ENCODE measurements around the gene ARID1B. TPM values are rescaled to one million over a fixed set of nuclear protein-coding genes. Genes with fewer than 3 reads are reported as not detected.

Gene ARID1B
- total RNA-seq, 1 donor from 2014 or later, result 62.1 TPM

DNA sequence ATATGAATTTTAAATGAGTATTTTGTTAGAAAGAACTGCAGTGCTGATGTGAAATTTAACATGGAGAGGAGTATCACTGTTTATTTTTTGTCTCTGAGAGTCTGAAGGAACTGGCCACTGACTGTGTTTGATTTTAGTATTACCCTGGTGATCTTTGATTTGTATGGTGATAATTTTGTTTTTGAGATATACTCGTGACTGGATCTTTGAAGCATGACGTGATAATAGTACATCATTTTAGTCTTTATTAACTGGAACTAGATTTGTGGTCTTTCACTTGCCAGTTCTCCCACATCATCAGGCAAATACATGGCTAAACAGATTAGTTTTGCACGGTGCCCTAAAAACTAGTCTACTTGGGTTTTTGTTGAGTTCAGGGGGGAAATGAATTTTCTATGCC lies 55.5 kb downstream of the ARID1B start:
- Histone ChIP-seq H3K4me1 (peaks cover 4% of the 10 kb centered on the region), H3F3A (ENCODE audit: low read depth) (no peaks in the 10 kb centered on the region), H3K4me2 (no peak overlapping the region), H3K9me3 (ENCODE audit: low read depth) (no peaks in the 10 kb centered on the region), H2AFZ (replicated peaks) (no peak overlapping the region), H3K4me3 (no peak overlapping the region), H3K79me2 (ENCODE audit: low read depth) (peaks cover 100% of the 10 kb centered on the region), H4K20me1 (ENCODE audit: low read depth) (peaks cover 72% of the 10 kb centered on the region), H3K9ac (no peak overlapping the region), H3K36me3 (no peaks in the 10 kb centered on the region), H3K27ac (no peak overlapping the region), H3K27me3 (no peaks in the 10 kb centered on the region)
- Mint-ChIP-seq H3K4me1 (peaks cover 34% of the 10 kb centered on the region), H3K27me3 (ENCODE audit: insufficient read depth, low read depth) (no peaks in the 10 kb centered on the region), H3K9me3 (no peaks in the 10 kb centered on the region), H3K27ac (peak overlapping the region; percentile 18), H3K4me3 (no peak overlapping the region), H3K36me3 (peaks cover 32% of the 10 kb centered on the region)
- no peak for DNase-seq (ENCODE audit: low spot score)
- TF ChIP-seq EZH2 (IDR thresholded peaks at IDR 0.05) (no peak), EZH2phosphoT487 (IDR thresholded peaks at IDR 0.05) (no peak), CTCF (IDR thresholded peaks at IDR 0.05) (no peak)

- Histone ChIP-seq H3F3A (ENCODE audit: low read depth) (no peaks in the 10 kb centered on the region), H3K9ac (no peak overlapping the region), H3K27me3 (no peaks in the 10 kb centered on the region), H3K9me3 (ENCODE audit: low read depth) (no peaks in the 10 kb centered on the region), H3K4me3 (no peak overlapping the region), H3K79me2 (ENCODE audit: low read depth) (peaks cover 100% of the 10 kb centered on the region), H3K27ac (no peak overlapping the region), H3K4me1 (no peaks in the 10 kb centered on the region), H3K36me3 (no peaks in the 10 kb centered on the region), H2AFZ (replicated peaks) (no peak overlapping the region), H4K20me1 (ENCODE audit: low read depth) (peaks cover 71% of the 10 kb centered on the region), H3K4me2 (no peak overlapping the region)
- Mint-ChIP-seq H3K27me3 (ENCODE audit: insufficient read depth, low read depth) (no peaks in the 10 kb centered on the region), H3K9me3 (no peaks in the 10 kb centered on the region), H3K4me3 (no peak overlapping the region), H3K36me3 (peaks cover 32% of the 10 kb centered on the region), H3K4me1 (peaks cover 26% of the 10 kb centered on the region), H3K27ac (no peak overlapping the region)
- no peak for DNase-seq (ENCODE audit: low spot score)
- TF ChIP-seq EZH2 (IDR thresholded peaks at IDR 0.05) (no peak), EZH2phosphoT487 (IDR thresholded peaks at IDR 0.05) (no peak), CTCF (IDR thresholded peaks at IDR 0.05) (no peak)
These were observed 56.6 kb downstream of the ARID1B start for GRCh38 chr6:156833755-156834154.

- peaks cover 82% of the 10 kb centered on the region for H4K20me1 ChIP-seq (ENCODE audit: low read depth)
- H3F3A ChIP-seq (ENCODE audit: low read depth), result peaks cover 4% of the 10 kb centered on the region
- no peak overlapping the region for H3K4me2 ChIP-seq
- no peak overlapping the region for H3K4me3 Mint-ChIP-seq
- peaks cover 4% of the 10 kb centered on the region for H3K27me3 Mint-ChIP-seq (ENCODE audit: insufficient read depth, low read depth)
- DNase-seq (ENCODE audit: low spot score), result no peak
- no peak overlapping the region for H3K4me3 ChIP-seq
- no peaks in the 10 kb centered on the region for H3K36me3 ChIP-seq
- peaks cover 42% of the 10 kb centered on the region for H3K4me1 Mint-ChIP-seq
- no peak overlapping the region for H3K27ac ChIP-seq
- no peak overlapping the region for H2AFZ ChIP-seq (replicated peaks)
- peaks cover 100% of the 10 kb centered on the region for H3K79me2 ChIP-seq (ENCODE audit: low read depth)
- H3K9ac ChIP-seq, result no peak overlapping the region
- peaks cover 20% of the 10 kb centered on the region for H3K36me3 Mint-ChIP-seq
- peaks cover 23% of the 10 kb centered on the region for H3K4me1 ChIP-seq
- H3K27ac Mint-ChIP-seq, result peak overlapping the region; percentile 67
- TF ChIP-seq EZH2phosphoT487 (IDR thresholded peaks at IDR 0.05), result no peak
- no peak for TF ChIP-seq CTCF (IDR thresholded peaks at IDR 0.05)
- TF ChIP-seq EZH2 (IDR thresholded peaks at IDR 0.05), result no peak
- no peaks in the 10 kb centered on the region for H3K27me3 ChIP-seq
- no peaks in the 10 kb centered on the region for H3K9me3 ChIP-seq (ENCODE audit: low read depth)
- no peaks in the 10 kb centered on the region for H3K9me3 Mint-ChIP-seq
These were observed 62.0 kb downstream of the ARID1B start for GRCh38 chr6:156839129-156839528.

Measured in neural progenitor cell (in vitro differentiated cells).